GM12865 (cell line): ENCODE data around the gene TACR2.

ENCODE experiments used
- DNase-seq: peaks from one replicate; pipeline ENCODE4 v3.0.0; 2010; ENCODE audit warnings: low read depth
- H3K4me3 ChIP-seq: 2 replicates; pipeline ENCODE4 v1.5.1; 2011; ENCODE audit warnings: mild to moderate bottlenecking, low read depth, low read length, control low read depth
- TF ChIP-seq, protein P1 (sequence below): IDR thresholded peaks from 2 replicates; pipeline ENCODE4 v1.5.1; 2011; ENCODE audit warnings: low read length, control low read depth, low read depth, inconsistent platforms; ENCODE audit not compliant: insufficient read depth; ENCODE audit errors: missing control alignments

The TACR2 gene

DNA sequence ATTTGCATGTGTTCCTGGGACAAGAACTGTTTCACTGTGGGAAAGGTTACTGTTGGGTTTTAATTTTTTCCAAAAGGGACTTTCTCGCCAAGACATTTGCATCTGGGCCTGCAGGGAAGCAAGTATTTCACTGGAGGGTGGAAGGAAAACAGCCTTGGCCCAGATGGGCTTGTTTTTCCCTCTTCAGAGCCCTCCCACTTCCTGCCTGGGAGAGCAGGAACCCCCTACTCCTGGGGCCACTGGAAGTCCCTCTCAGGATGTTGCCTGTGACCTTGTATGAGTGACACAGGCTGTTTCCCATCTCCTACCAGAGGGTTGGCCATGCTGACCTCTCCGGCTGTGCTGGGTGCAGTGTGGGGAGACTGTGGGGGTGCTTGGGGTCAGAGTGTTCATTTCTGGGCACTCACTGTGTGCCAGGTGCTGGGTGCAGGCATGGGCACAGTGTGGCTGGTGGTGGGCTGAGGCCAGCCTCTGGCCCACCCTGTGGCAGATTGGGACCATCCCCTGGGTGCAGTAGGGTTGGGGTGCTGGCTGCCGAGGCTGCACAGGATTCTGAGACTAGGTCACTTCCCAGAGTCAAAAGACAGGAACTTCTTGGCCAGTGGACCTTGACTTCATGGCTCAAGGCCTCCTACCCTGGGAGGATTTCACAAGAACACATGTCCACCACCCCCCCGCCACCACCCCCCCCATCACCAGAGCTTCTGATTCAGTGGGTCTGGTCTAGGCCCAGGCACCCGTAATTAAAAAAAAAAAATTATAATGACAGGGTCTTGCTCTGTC is 44.7 kb upstream of the TACR2 start:
- no peak for DNase-seq
- no peak overlapping the region for H3K4me3 ChIP-seq
- TF ChIP-seq, protein P1, sequence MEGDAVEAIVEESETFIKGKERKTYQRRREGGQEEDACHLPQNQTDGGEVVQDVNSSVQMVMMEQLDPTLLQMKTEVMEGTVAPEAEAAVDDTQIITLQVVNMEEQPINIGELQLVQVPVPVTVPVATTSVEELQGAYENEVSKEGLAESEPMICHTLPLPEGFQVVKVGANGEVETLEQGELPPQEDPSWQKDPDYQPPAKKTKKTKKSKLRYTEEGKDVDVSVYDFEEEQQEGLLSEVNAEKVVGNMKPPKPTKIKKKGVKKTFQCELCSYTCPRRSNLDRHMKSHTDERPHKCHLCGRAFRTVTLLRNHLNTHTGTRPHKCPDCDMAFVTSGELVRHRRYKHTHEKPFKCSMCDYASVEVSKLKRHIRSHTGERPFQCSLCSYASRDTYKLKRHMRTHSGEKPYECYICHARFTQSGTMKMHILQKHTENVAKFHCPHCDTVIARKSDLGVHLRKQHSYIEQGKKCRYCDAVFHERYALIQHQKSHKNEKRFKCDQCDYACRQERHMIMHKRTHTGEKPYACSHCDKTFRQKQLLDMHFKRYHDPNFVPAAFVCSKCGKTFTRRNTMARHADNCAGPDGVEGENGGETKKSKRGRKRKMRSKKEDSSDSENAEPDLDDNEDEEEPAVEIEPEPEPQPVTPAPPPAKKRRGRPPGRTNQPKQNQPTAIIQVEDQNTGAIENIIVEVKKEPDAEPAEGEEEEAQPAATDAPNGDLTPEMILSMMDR, result no peak

DNA sequence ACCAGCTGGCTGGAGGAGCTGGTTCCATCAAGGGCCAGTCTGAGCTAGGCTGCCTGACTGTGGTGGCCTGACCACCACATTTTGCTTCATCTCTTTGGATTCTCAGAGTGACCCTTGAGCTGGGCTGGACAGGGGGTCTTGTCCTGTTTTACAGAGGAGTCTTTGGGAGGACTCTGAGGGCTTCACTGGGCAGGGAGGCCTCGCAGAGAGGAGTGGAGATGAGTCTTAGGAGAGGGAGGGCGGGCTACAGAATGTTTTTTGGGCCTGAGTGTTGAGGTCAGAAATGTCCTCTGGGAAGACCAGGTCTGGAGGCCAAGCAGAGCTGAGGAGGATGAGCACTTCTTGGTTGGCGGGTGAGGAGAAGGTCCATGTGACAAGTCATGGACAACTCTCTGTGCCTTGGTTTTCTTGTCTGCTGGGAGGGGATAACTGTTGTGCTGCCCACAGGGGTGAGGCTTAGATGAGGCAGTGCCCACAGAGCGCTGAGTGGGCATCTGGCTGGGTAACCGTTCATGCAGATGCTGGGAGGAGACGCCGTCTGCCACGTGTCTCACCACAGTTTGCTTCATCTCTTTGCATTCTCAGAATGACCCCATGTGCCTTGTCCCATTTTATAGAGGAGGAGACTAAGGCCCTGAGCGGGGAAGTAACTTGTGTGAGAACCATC is 44.0 kb upstream of the TACR2 start:
- TF ChIP-seq, protein P1, result no peak
- no peak overlapping the region for H3K4me3 ChIP-seq
- DNase-seq, result no peak

DNA sequence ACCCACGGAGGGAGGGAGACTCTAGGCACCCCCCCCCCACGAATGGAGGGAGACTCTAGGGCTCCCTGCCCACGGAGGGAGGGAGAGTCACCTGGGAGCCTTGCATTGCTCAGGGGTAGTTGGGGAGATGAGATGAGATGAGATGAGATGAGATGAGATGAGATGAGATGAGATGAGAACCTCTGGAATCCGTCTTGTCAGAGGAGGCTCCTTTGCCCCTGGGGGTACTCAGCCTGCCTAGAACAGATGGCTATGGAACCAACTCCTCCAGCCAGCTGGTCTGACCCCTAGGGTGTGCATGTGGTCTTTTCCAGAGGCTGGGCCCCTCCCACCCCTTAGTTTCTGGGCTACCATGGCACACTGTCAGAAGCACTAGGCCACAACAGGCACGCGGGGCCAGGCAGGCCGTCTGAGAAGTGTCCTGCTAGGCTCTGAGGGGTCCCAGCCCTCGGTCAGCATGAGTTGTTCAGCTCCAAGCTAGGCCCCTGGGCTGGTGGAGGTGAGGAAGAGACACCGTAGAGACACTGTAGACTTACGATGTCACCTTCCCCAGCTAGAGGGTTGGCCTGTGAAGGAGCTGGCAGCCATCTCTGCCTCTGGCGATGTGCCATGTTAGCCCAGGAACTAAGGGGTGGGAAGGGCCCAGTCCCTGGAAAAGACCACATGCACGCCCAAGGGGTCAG is 43.3 kb upstream of the TACR2 start:
- H3K4me3 ChIP-seq, result no peak overlapping the region
- TF ChIP-seq, protein P1, result no peak
- DNase-seq, result no peak

DNA sequence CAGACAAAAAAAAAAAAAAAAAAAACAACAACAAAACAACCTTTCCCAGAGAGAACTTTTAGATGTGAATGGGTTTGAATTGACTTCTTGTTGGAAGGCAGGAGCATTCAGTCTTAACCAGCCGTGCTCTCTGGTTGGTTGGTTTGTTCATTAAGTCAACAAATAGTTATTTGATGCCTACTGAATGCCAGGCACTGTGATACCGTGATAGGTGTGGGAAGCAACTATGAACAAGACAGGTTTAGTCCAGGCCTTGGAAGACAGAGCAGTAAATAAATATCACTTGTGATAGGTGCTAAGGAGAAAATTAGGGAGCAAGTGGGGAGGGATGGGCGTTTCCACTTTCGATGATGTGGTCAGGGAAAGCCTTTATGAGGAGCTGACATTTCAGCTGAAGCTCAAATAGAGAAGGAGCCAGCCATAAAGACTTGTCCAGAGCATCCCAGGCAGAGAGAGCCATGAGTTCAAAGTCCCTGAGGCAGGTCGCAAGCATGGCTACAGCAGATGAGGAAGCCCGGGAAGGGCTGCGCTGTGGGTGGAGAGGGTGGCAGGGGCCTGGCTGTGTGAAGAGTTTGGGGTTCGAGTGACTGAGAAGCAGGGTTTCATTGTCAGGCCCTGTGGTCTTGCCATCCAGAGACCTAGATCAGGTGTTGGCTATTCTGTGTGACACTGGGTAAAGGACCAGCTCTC is 42.5 kb upstream of the TACR2 start:
- no peak overlapping the region for H3K4me3 ChIP-seq
- TF ChIP-seq, protein P1, result no peak
- no peak for DNase-seq

DNA sequence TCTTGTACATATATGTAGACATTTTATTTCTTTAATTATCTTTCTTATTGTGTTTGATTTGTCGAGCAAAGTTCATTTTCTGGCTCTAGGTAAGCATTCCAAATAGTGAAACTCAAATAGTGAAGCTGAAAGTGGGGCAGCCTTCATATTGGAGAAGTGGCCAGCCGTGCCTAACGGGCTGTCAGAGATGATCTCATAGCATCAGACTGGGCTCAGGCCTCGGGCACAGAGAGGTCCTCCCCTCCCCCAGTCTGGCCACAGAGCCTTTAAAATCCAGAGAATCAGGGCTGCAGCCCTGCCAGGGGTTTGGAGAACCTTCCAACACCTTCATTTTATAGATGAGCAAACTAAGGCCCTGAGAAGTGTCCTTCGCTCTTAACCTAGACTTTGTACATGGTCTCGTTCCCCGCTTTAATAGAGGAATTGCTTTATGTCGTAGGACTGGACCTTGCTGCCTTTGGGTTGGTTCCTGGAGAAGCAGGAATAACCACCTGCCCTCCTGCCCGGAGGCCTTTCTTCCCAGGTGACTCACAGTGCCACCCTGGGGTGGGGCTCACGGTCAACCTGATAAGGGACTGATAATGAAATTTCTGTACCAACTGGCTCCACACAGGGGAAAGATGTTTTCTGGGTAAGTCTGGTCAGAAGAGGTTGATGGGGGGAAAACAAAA is 41.8 kb upstream of the TACR2 start:
- TF ChIP-seq, protein P1, result no peak
- no peak for DNase-seq
- H3K4me3 ChIP-seq, result no peak overlapping the region

DNA sequence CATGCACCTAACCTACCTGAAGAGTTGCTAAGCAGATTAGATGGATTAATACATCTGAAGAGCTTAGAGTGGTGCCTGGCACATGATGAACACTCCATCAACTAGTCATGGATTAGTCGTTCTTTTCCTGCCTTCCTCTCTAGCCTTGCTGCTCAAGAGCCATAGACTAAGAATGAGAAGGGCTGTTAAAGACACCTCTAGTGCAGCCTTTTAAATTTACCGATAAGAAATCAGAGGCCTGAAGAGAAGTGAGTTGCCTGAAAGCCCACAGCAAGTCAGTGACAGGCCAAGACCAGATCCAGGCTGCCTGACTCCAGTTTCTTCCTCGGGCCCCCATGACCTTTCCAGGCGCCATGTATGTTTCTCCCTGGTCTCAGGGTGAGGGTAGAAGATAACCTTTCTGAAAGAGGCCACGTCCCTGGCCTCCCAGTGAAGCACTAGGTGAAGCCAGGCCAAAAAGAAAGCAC is 41.1 kb upstream of the TACR2 start:
- TF ChIP-seq, protein P1, result no peak
- no peak overlapping the region for H3K4me3 ChIP-seq
- DNase-seq, result no peak
